NOMO-1 treated with DMSO at 0.1 percent for 48 hours (cell line): Measurements from ENCODE around the gene ATG9B.
"Not testable (repeated sequence)": the region's sequence is repeated elsewhere in the genome, so short reads cannot be mapped to it uniquely, and the experiment has no call there.

Experiments used
- DNase-seq: peaks from one replicate; lab custom pipeline; 2025; ENCODE audit not compliant: unreplicated experiment; lab: John Stamatoyannopoulos, UW

Gene ATG9B

GRCh38 chr7:151059367-151060112 lies 35.2 kb upstream of the ATG9B start, which contains the start of gene SLC4A2:
Gene SLC4A2 (plus strand): TSS chr7:151059589. CDS start chr7:151061988, 2,399 bp downstream.
- peak; percentile 19 for DNase-seq

- DNase-seq: no peak
Measured at GRCh38 chr7:151058781-151059366, 34.6 kb upstream of the ATG9B start.

GRCh38 chr7:151057989-151058780 lies 33.9 kb upstream of the ATG9B start:
- peak; percentile 94 for DNase-seq

DNA sequence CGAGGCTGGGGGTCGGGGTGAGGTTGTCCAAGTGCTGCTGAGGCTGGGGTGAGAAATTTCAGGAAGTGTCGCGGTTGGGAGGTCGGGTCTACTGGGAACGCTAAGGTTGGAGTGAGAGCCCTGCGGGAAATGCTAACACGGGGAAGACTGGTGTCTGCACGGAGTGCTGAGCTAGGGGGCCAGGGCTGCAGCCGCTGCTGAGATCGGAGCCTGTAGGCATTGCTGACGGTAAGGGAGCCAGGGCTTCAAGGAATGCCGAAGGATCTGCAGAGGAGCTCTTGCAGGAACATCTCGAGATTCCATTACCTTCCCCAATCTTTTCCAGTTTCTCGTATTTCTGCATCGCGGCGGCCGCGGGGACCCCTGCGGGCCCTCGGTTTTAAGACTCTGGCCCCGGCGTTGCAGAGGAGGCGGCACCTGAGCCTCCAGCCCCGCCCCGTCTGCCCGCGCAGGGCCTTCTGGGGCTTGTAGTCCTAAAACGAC lies 33.3 kb upstream of the ATG9B start, which contains the start of gene CDK5:
Gene CDK5 (minus strand): TSS at position 392 of the 483 bp plus-strand sequence. CDS start 49 bp downstream, at position 343.
- DNase-seq: no peak

DNA sequence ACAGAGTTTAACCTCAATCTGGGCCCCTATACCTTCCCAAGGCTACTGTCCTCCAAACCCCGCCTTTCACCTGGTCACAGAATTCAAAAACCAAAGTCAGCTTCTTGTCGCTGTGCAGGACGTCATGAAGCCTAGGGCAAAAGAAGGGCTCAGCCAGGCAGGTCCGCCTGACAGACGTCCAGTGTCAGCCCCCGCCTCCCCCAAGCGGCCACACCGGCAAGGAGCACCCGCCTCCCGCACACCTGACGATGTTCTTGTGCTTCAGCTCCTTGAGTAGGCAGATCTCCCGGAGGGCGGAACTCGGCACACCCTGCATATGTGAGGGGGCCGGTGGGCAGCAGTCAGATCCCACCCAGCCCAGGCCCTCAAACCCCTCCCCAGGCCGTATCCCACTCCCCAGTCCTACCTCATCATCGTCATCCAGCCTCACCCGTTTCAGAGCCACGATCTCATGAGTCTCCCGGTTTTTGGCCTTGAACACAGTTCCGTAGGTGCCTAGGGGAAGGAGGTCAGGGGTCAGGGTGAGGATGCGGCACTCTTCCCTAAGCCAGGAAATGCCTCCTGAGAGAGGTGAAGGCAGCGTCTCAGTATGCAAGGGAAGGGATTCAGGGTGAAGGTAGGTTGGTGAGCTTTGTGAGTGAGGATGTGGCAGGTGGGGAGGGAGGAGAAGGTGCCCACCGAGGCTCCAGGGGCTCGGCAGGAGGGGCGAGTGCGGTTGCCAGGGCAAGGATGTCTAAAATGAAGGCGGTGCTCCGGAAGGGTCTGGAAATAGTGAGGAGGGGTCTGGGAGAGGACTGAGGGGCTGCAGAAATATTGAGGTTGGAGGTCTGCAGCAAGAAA lies 32.6 kb upstream of the ATG9B start:
- DNase-seq: no peak

GRCh38 chr7:151056283-151056665 lies 32.0 kb upstream of the ATG9B start:
- no peak for DNase-seq

GRCh38 chr7:151053751-151054150 lies 29.5 kb upstream of the ATG9B start:
- DNase-seq: no peak

DNA sequence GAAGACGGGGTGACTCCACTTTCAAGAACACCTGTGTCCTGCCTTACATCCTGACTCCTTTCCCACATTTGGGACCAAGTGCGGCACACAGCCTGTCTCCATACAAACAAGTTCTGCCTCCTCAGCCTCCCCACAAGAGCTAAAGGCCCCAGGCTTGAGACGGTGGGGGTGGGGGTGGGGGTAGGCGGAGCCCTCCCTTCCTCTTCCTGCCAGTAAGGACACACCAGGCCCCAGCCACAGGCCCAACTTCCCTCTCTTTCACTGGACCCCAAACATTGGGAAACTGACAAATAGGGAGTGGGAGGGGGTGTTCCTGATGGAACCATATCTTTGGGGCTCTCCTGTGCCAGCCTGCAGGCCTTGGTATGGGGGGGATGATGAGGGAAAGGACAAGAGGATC lies 28.8 kb upstream of the ATG9B start:
- DNase-seq: no peak

GRCh38 chr7:151051108-151051507 lies 26.8 kb upstream of the ATG9B start:
- peak; percentile 0 for DNase-seq

GRCh38 chr7:151048911-151049463 lies 24.7 kb upstream of the ATG9B start:
- no peak for DNase-seq

DNA sequence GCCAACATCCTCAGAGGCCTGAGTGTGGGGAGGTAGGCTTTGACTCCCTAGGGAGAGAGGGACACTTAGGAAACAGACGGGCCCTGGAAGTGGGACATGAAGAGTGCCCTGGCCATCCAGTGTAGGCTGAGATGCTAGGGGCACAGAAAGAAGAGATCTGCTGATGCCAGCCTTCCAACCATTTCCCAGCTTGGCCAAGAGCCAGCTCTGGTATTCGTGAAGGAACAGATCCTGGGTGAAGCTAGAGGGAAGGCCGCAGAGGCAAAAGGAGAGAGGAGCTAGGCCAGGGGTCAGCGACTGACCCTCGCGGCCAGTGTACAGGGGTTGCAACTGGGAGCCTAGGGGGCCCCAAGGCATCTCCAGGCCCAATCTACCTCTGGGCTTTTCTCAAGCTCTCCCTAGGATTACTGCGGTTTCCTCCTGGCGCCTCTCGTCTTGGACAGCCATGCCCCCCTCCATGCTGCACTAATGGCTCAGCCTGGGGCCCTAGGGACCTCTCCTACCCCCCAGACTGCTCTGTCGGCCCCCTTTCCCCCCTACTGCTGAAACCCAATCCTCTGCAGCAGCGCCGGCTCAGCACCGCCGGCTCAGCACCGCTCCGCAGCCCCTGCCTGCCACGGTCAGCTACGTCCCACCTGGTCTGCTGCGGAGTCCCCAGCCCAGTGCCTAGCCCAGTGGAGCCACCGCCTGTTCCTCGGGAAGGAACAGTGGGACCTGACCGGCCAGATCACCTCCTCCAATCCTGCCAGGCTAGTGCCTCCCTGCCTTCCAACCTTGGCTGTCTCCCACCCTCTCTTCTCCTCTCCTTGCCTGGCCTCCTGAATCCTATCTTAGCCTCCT lies 23.9 kb upstream of the ATG9B start, which contains the start of gene ASIC3:
Gene ASIC3 (plus strand): TSS at position 556 of the 840 bp plus-strand sequence. CDS start 355 bp downstream, outside the sequence.
- no peak for DNase-seq

DNA sequence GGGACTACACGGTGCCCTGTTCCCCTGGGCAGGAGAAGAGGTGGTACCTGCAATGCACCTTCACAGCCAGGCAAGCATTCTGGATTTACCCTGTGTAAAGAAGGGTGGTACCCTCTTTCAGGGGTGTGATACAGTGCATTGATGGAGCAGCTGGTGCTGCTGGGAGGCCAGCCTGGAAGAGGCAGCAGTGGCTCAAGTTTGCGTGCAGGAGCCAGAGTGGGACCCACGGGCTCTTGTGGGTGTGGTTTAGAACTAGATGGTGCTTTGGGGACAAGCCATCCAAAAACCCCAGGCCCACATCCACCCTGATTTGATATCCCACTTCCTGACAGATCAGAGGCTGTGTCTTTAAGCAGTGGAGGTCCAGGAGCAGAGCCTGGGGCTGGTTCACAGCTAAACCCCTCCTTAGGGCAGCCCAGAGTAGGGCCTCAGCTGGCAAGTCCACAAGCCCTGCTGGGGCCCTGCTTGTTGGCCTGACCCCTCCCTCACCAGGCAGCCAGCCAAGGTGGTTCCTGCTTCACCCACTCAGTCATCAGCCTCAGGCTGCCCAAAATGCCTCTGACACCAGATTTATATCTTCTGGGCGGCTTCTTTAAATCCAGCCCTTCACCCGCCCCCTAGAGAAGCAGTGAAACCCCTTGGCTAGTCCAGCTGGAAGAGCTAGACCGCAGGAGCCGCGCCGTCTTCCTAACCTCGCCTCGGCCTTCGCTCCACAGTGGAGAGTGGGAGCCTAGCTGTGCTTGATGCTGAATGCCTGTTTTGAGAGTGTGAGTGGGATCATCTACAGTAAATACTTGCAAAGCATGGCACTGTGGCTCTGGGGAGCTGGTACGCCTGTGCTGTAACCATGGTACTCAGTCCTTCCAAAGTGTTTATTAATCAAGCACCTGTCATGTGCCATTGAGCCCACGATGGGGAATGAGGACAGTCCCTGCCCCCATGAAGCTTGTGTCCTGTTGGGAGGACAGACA lies 22.6 kb upstream of the ATG9B start:
- no peak for DNase-seq

DNA sequence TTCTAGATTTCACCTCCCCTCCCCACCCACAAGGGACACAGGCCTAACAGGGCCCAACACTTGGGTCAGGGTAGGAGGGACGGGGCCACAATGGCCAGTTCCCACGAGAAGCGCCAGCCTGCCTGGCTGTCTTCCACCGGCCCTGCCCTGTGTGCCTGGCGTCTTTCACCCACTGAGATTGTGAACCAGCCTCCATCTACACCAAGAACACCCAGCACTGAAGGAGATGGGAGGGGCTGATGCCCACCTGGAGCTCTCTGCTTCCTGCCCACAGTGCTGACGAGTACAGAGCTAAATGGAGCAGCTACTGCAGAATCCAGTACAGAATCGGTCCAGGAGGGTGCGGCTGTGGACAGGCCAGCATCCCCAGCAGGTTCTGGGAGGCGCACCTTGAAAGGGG lies 21.7 kb upstream of the ATG9B start:
- no peak for DNase-seq

GRCh38 chr7:151045262-151045661 lies 21.0 kb upstream of the ATG9B start:
- no peak for DNase-seq

DNA sequence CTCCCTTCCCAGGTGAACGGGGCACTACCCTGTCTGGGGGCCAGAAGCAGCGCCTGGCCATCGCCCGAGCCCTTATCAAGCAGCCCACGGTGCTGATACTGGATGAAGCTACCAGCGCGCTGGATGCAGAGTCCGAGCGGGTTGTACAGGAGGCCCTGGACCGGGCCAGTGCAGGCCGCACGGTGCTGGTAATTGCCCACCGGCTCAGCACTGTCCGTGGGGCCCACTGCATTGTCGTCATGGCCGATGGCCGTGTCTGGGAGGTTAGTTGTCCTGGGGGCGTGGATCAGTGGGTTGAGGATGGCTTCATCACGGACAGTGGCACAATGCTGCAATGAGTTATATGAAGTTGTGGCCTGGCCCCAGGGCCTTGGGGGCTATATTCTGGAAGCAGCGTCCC lies 19.7 kb upstream of the ATG9B start:
- DNase-seq: no peak

DNA sequence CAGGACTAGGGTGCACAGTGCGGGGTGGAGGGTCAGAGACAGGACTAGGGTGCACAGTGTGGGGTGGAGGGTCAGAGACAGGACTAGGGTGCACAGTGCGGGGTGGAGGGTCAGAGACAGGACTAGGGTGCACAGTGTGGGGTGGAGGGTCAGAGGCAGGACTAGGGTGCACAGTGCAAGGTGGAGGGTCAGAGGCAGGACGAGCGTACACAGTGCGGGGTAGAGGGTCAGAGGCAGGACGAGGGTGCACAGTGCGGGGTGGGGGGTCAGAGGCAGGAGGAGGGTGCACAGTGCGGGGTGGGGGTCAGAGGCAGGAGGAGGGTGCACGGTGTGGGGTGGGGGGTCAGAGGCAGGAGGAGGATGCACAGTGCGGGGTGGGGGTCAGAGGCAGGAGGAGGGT lies 19.2 kb upstream of the ATG9B start:
- not testable (repeated sequence) for DNase-seq

DNA sequence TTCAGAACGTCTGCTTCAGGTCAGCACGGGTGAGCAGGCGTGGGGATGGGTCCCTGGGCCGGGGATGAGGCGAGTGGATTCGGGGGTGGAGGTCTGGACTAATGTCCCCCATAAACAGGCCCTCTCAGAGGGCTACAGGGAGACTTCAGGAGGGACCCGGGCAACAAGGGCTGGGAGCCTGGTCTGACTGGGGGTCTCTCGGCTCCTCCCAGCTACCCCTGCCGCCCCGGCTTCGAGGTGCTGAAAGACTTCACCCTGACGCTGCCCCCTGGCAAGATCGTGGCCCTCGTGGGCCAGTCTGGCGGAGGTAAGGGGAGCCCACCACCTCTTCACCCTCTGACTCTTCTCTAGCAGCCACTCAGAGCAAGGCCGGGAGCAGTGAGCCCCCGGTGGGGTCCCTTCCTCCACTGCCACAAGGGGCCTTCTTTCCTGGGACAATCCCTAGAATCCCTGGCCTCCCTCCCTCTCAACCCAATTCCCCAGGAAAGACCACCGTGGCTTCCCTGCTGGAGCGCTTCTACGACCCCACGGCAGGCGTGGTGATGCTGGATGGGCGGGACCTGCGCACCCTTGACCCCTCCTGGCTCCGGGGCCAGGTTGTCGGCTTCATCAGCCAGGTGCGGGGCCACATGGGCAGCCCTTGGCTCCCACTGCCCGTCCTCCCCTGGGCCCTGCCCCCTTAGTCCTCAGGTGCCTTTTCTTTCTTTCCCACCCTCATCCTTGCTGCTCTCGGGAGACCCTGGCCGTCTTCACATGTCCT lies 16.5 kb upstream of the ATG9B start:
- DNase-seq: no peak
